GM12878 (cell line): Measurements from ENCODE around the gene GGA2. TPM values are rescaled to one million over a fixed set of nuclear protein-coding genes. Genes with fewer than 3 reads are reported as not detected.

Source experiments
- ATAC-seq: fragments of 200-7000 bp; cut with Tn5 transposase; 3 replicates; pipeline ENCODE4 v1.9.1; 2020; ENCODE audit warnings: mild to moderate bottlenecking, moderate library complexity
- BruUV-seq: library from RNA; stranded (reverse); fragments of 400-500 nt; replicated peaks from 2 replicates; lab custom pipeline; 2021; lab: Mats Ljungman, UMichigan
- CTCF ChIA-PET: fragments of 300-600 bp; sonication (Branson Sonifier 250); formaldehyde crosslinking; extraction: SDS; loops from one replicate; lab custom pipeline; 2021; ENCODE audit warnings: inconsistent platforms; lab: Yijun Ruan, JAX
- POLR2A ChIA-PET: fragments of 350-600 bp; formaldehyde crosslinking; extraction: SDS; loops from one replicate; lab custom pipeline; 2021; ENCODE audit warnings: inconsistent platforms; lab: Charles Lee
- RAD21 ChIA-PET: fragments of 300-600 bp; sonication (Branson Sonifier 250); formaldehyde crosslinking; loops from one replicate; lab custom pipeline; 2023; ENCODE audit warnings: antibody characterized with exemption; ENCODE audit not compliant: unreplicated experiment; lab: Charles Lee
- SMC1A ChIA-PET: fragments of 300-600 bp; sonication (Branson Sonifier 250); formaldehyde crosslinking; loops from one replicate; lab custom pipeline; 2023; ENCODE audit not compliant: unreplicated experiment, uncharacterized antibody; lab: Charles Lee
- DNase-seq: peaks from one replicate; pipeline ENCODE4 v3.0.0-alpha.2; 2011; ENCODE audit warnings: low read depth, low spot score
- FAIRE-seq: peaks from 3 replicates; lab custom pipeline; 2011; peaks lifted over from hg19 to GRCh38; lab: Jason Lieb, UNC
- H2AFZ ChIP-seq: 2 replicates; pipeline ENCODE4 v1.6.0; 2011; ENCODE audit warnings: low read depth, low read length, control low read depth; ENCODE audit not compliant: control insufficient read depth
- H3K27ac ChIP-seq: 2 replicates; pipeline ENCODE4 v1.5.1; 2011; ENCODE audit warnings: control low read depth; ENCODE audit not compliant: control insufficient read depth, insufficient read depth
- H3K27me3 ChIP-seq, 2 experiments: replicated peaks in 1 of 2; 2 replicates each; pipeline versions ENCODE4 v1.6.0 to v1.6.1; 2011; ENCODE audit warnings: low read length in 1 of 2; ENCODE audit not compliant: control insufficient read depth in 2 of 2, insufficient read depth in 2 of 2
- H3K36me3 ChIP-seq, 2 experiments: 2 replicates each; pipeline ENCODE4 v1.5.1; 2011; ENCODE audit warnings: low read length in 1 of 2; ENCODE audit not compliant: control insufficient read depth in 2 of 2, insufficient read depth in 2 of 2
- H3K4me1 ChIP-seq: 2 replicates; pipeline ENCODE4 v1.6.1; 2011; ENCODE audit warnings: mild to moderate bottlenecking, low read length, moderate library complexity, mixed read lengths; ENCODE audit not compliant: control insufficient read depth, insufficient read depth
- H3K4me2 ChIP-seq: 2 replicates; pipeline ENCODE4 v1.6.0; 2011; ENCODE audit warnings: control low read depth; ENCODE audit not compliant: control insufficient read depth, insufficient read depth
- H3K4me3 ChIP-seq: fragments of 200-600 bp; sonication (generic); 2 replicates; pipeline ENCODE4 v1.5.1; 2016
- H3K79me2 ChIP-seq: 2 replicates; pipeline ENCODE4 v1.6.0; 2011; ENCODE audit warnings: low read length; ENCODE audit not compliant: control insufficient read depth, insufficient read depth
- H3K9ac ChIP-seq: 2 replicates; pipeline ENCODE4 v1.8.0; 2011; ENCODE audit warnings: low read length, control low read depth, mixed read lengths; ENCODE audit not compliant: control insufficient read depth, insufficient read depth
- H3K9me3 ChIP-seq: replicated peaks from 3 replicates; pipeline ENCODE4 v1.5.1; 2011; ENCODE audit warnings: mild to moderate bottlenecking, low read length; ENCODE audit not compliant: control insufficient read depth, insufficient read depth
- H4K20me1 ChIP-seq: 2 replicates; pipeline ENCODE4 v1.6.0; 2011; ENCODE audit not compliant: control insufficient read depth, insufficient read depth
- BACH1 ChIP-seq: fragments of 450-650 bp; IDR thresholded peaks from 2 replicates; pipeline ENCODE4 v1.6.1; 2017; ENCODE audit warnings: mild to moderate bottlenecking, borderline replicate concordance
- FOS ChIP-seq: IDR thresholded peaks from 3 replicates; pipeline ENCODE4 v1.6.1; 2011; ENCODE audit warnings: borderline replicate concordance; ENCODE audit not compliant: insufficient read length; ENCODE audit errors: extremely low read depth
- HDAC6 ChIP-seq: fragments of 200-600 bp; sonication (generic); IDR thresholded peaks from one replicate; pipeline ENCODE4 v1.8.0; 2017; ENCODE audit warnings: antibody characterized with exemption; ENCODE audit not compliant: unreplicated experiment
- IRF4 ChIP-seq: IDR thresholded peaks from 2 replicates; pipeline ENCODE4 v1.6.1; 2011; ENCODE audit warnings: low read depth, low read length
- MLLT1 ChIP-seq: fragments of 450-650 bp; IDR thresholded peaks from 2 replicates; pipeline ENCODE4 v1.6.1; 2016; ENCODE audit warnings: mild to moderate bottlenecking
- NFIC ChIP-seq: IDR thresholded peaks from 2 replicates; pipeline ENCODE4 v1.6.1; 2012; ENCODE audit warnings: low read depth, mild to moderate bottlenecking, inconsistent platforms, low read length, moderate library complexity
- NFYB ChIP-seq: IDR thresholded peaks from 2 replicates; pipeline ENCODE4 v1.6.1; 2011; ENCODE audit warnings: low read depth, mild to moderate bottlenecking, low read length, improper control_type of control experiment, moderate library complexity; ENCODE audit not compliant: insufficient read depth
- POLR2A ChIP-seq: IDR thresholded peaks from 2 replicates; pipeline ENCODE4 v1.6.1; 2011; ENCODE audit warnings: low read depth, mild to moderate bottlenecking, low read length
- RB1 ChIP-seq: fragments of 450-650 bp; formaldehyde crosslinking; IDR thresholded peaks from 2 replicates; pipeline ENCODE4 v1.6.1; 2017; ENCODE audit warnings: mild to moderate bottlenecking, borderline replicate concordance
- RELA ChIP-seq: fragments of 450-650 bp; IDR thresholded peaks from 2 replicates; pipeline ENCODE4 v1.8.0; 2014; ENCODE audit warnings: borderline replicate concordance; ENCODE audit not compliant: partially characterized antibody
- SIN3A ChIP-seq: IDR thresholded peaks from 2 replicates; pipeline ENCODE4 v1.6.1; 2012; ENCODE audit warnings: low read depth, low read length, improper control_type of control experiment
- SIX5 ChIP-seq: IDR thresholded peaks from 2 replicates; pipeline ENCODE4 v1.6.1; 2011; ENCODE audit warnings: mild to moderate bottlenecking, low read depth, low read length, moderate library complexity; ENCODE audit not compliant: severe bottlenecking
- TARDBP ChIP-seq: IDR thresholded peaks from 2 replicates; pipeline ENCODE4 v1.6.1; 2016; ENCODE audit warnings: borderline replicate concordance
- WGBS: methylation state at CpG from one replicate; pipeline ENCODE4 v1.1.6; 2016; ENCODE audit warnings: low lambda C conversion rate; ENCODE audit not compliant: insufficient replicate concordance, insufficient coverage; ENCODE audit errors: missing lambda C conversion rate; 5-methylcytosine and 5-hydroxymethylcytosine counted together
- in situ Hi-C: fragments of 300-500 bp; cut with MboI; formaldehyde crosslinking; loops from 9 replicates; pipeline ENCODE4 v1.14.3; 2018; ENCODE audit warnings: mixed read lengths
- intact Hi-C: fragments of 100-400 bp; cut with micrococcal nuclease; formaldehyde crosslinking; loops from one replicate; pipeline ENCODE4 v1.14.2; 2022; ENCODE audit not compliant: unreplicated experiment
- polyA plus RNA-seq, 11 experiments: library from polyadenylated mRNA; depleted of rRNA in 4 of 11; unstranded in 6 of 11; stranded (reverse) in 5 of 11; fragments of >200 nt; fragmentation: Nextera tagmentation in 4 of 11; fragmentation: Illumina TruSeq in 1 of 11; extraction: Ambion mirVana in 4 of 11; extraction: Trizol in 1 of 11; gene quantifications; 1 replicate in 1 of 11; 2 replicates in 10 of 11; pipeline versions ENCODE4 v1.2.1 to v1.2.3, GENCODE V29; 2011 to 2016; ENCODE audit warnings: inconsistent platforms in 2 of 11, missing spikeins in 2 of 11, low read depth in 1 of 11
- total RNA-seq, 4 experiments: library from RNA; depleted of rRNA in 3 of 4; stranded (reverse); fragments of >200 nt in 3 of 4; fragmentation: Illumina TruSeq in 1 of 4; extraction: Trizol in 1 of 4; gene quantifications; 2 replicates each; pipeline versions ENCODE4 v1.2.1 to v1.2.3, GENCODE V29; 2013 to 2021
- TF ChIP-seq, protein P1 (sequence below): fragments of 450-650 bp; IDR thresholded peaks from 2 replicates; pipeline ENCODE4 v1.6.1; 2017; ENCODE audit warnings: mild to moderate bottlenecking, moderate library complexity
- TF ChIP-seq, protein P2 (sequence below): fragments of 450-650 bp; formaldehyde crosslinking; IDR thresholded peaks from 2 replicates; pipeline ENCODE4 v1.5.0; 2022; ENCODE audit warnings: mild to moderate bottlenecking, missing genetic modification characterization

The GGA2 gene
- total and polyA plus RNA-seq, 10 of the 15 experiments (the other 5 are each of a cell fraction or from before 2014, with no cell fraction given) = 14.1 to 153 (median 86.6) TPM

DNA sequence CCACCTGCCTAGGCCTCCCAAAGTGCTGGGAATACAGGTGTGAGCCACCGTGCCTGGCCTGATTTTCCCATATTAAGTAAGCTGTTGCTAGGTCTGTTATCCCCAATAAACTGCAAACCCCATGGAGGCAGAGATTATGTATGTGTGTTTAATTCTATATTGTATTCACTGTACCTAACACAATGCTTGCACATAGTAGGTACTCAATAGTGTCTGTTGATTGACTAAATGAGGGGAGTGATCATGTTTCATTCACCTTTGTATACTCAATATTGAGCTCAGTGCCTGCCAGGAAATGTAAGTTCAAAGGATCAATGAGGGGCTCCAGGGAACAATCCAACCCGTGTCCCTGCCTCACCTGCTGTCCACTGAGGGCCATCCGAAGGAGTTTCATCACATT is 14.6 kb upstream of the GGA2 start:
- H3K9me3 ChIP-seq = no peaks in the 10 kb centered on the region
- RAD21 ChIA-PET = no interaction called here
- no peaks in the 10 kb centered on the region; the same call in 1 of the 2 replicates for H4K20me1 ChIP-seq
- H3K9ac ChIP-seq = no peak overlapping the region
- no peak overlapping the region for H3K27ac ChIP-seq
- FAIRE-seq = no peak
- no TSS peak for BruUV-seq
- intact Hi-C loops = no loop called here
- CTCF ChIA-PET = no interaction called here
- SMC1A ChIA-PET = interaction anchor here (1.0 kb wide), 1 partner anchor 24 kb away, joined by 5 read pairs; no protein-coding TSS in a partner anchor
- DNase-seq = no peak
- no peak overlapping the region for H3K4me2 ChIP-seq
- POLR2A ChIA-PET = no interaction called here
- H3K36me3 ChIP-seq = peaks cover 18 to 31% of the 10 kb centered on the region in 2 experiments; a peak in 3 of 4 replicates
- H3K79me2 ChIP-seq = no peaks in the 10 kb centered on the region
- ATAC-seq = no peak
- H3K4me1 ChIP-seq = peaks cover 8% of the 10 kb centered on the region
- no peak overlapping the region for H2AFZ ChIP-seq
- no peak overlapping the region for H3K4me3 ChIP-seq
- 98% methylated on average over 3 of the region's 3 CpGs for WGBS
- in situ Hi-C loops = no loop called here
- no peaks in the 10 kb centered on the region for H3K27me3 ChIP-seq
- TF ChIP-seq BACH1 = no peak
- no peak for TF ChIP-seq NFIC
- TF ChIP-seq, protein P1, sequence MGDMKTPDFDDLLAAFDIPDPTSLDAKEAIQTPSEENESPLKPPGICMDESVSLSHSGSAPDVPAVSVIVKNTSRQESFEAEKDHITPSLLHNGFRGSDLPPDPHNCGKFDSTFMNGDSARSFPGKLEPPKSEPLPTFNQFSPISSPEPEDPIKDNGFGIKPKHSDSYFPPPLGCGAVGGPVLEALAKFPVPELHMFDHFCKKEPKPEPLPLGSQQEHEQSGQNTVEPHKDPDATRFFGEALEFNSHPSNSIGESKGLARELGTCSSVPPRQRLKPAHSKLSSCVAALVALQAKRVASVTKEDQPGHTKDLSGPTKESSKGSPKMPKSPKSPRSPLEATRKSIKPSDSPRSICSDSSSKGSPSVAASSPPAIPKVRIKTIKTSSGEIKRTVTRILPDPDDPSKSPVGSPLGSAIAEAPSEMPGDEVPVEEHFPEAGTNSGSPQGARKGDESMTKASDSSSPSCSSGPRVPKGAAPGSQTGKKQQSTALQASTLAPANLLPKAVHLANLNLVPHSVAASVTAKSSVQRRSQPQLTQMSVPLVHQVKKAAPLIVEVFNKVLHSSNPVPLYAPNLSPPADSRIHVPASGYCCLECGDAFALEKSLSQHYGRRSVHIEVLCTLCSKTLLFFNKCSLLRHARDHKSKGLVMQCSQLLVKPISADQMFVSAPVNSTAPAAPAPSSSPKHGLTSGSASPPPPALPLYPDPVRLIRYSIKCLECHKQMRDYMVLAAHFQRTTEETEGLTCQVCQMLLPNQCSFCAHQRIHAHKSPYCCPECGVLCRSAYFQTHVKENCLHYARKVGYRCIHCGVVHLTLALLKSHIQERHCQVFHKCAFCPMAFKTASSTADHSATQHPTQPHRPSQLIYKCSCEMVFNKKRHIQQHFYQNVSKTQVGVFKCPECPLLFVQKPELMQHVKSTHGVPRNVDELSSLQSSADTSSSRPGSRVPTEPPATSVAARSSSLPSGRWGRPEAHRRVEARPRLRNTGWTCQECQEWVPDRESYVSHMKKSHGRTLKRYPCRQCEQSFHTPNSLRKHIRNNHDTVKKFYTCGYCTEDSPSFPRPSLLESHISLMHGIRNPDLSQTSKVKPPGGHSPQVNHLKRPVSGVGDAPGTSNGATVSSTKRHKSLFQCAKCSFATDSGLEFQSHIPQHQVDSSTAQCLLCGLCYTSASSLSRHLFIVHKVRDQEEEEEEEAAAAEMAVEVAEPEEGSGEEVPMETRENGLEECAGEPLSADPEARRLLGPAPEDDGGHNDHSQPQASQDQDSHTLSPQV = no peak
- TF ChIP-seq IRF4 = no peak
- TF ChIP-seq NFYB = no peak
- no peak for TF ChIP-seq POLR2A
- no peak for TF ChIP-seq SIN3A
- no peak for TF ChIP-seq FOS
- TF ChIP-seq, protein P2, sequence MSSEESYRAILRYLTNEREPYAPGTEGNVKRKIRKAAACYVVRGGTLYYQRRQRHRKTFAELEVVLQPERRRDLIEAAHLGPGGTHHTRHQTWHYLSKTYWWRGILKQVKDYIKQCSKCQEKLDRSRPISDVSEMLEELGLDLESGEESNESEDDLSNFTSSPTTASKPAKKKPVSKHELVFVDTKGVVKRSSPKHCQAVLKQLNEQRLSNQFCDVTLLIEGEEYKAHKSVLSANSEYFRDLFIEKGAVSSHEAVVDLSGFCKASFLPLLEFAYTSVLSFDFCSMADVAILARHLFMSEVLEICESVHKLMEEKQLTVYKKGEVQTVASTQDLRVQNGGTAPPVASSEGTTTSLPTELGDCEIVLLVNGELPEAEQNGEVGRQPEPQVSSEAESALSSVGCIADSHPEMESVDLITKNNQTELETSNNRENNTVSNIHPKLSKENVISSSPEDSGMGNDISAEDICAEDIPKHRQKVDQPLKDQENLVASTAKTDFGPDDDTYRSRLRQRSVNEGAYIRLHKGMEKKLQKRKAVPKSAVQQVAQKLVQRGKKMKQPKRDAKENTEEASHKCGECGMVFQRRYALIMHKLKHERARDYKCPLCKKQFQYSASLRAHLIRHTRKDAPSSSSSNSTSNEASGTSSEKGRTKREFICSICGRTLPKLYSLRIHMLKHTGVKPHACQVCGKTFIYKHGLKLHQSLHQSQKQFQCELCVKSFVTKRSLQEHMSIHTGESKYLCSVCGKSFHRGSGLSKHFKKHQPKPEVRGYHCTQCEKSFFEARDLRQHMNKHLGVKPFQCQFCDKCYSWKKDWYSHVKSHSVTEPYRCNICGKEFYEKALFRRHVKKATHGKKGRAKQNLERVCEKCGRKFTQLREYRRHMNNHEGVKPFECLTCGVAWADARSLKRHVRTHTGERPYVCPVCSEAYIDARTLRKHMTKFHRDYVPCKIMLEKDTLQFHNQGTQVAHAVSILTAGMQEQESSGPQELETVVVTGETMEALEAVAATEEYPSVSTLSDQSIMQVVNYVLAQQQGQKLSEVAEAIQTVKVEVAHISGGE (CRISPR knock-in tag) = no peak
- no peak for TF ChIP-seq SIX5
- no peak for TF ChIP-seq RELA
- TF ChIP-seq TARDBP = no peak
- no peak for TF ChIP-seq HDAC6
- no peak for TF ChIP-seq RB1
- no peak for TF ChIP-seq MLLT1
